HEK293 (cell line): Measurements from ENCODE around the gene DYNLT4.

ENCODE experiments used
- AEBP2 ChIP-seq: fragments of 450-650 bp; formaldehyde crosslinking; IDR thresholded peaks from 2 replicates; pipeline ENCODE4 v1.5.1; 2016; ENCODE audit warnings: missing biosample characterization, missing genetic modification characterization, borderline replicate concordance
- BCL11A ChIP-seq: fragments of 450-650 bp; formaldehyde crosslinking; IDR thresholded peaks from 2 replicates; pipeline ENCODE4 v1.5.1; 2016; ENCODE audit warnings: low read depth, missing biosample characterization, missing genetic modification characterization
- KLF9 ChIP-seq: fragments of 450-650 bp; formaldehyde crosslinking; IDR thresholded peaks from 2 replicates; pipeline ENCODE4 v1.5.1; 2016; ENCODE audit warnings: missing biosample characterization, missing genetic modification characterization, low read depth
- SCRT2 ChIP-seq: fragments of 450-650 bp; formaldehyde crosslinking; IDR thresholded peaks from 2 replicates; pipeline ENCODE4 v1.5.1; 2016; ENCODE audit warnings: missing biosample characterization, missing genetic modification characterization
- SETDB1 ChIP-seq: IDR thresholded peaks from one replicate; pipeline ENCODE4 v1.6.1; 2017; ENCODE audit warnings: mild to moderate bottlenecking, low read length, moderate library complexity, mixed read lengths; ENCODE audit not compliant: insufficient read length
- YY1 ChIP-seq: fragments of 450-650 bp; formaldehyde crosslinking; IDR thresholded peaks from 2 replicates; pipeline ENCODE4 v1.5.1; 2018; ENCODE audit warnings: missing biosample characterization, missing genetic modification characterization
- ZNF112 ChIP-seq: fragments of 450-650 bp; formaldehyde crosslinking; IDR thresholded peaks from 2 replicates; pipeline ENCODE4 v1.5.0; 2017; ENCODE audit warnings: missing biosample characterization, missing genetic modification characterization
- ZNF132 ChIP-seq: fragments of 450-650 bp; formaldehyde crosslinking; IDR thresholded peaks from 2 replicates; pipeline ENCODE4 v1.5.1; 2017; ENCODE audit warnings: missing biosample characterization, missing genetic modification characterization, borderline replicate concordance
- ZNF138 ChIP-seq: fragments of 450-650 bp; formaldehyde crosslinking; IDR thresholded peaks from 2 replicates; pipeline ENCODE4 v1.5.1; 2016; ENCODE audit warnings: missing biosample characterization, missing genetic modification characterization, borderline replicate concordance
- ZNF274 ChIP-seq, 2 experiments: fragments of 200-500 bp in 1 of 2; fragments of 450-650 bp in 1 of 2; sonication (Bioruptor generic) in 1 of 2; formaldehyde crosslinking in 1 of 2; IDR thresholded peaks; 2 replicates each; pipeline versions ENCODE4 v1.5.1 to v1.6.1; 2014 to 2016; ENCODE audit warnings: borderline replicate concordance in 1 of 2, inconsistent platforms in 1 of 2, low read length in 1 of 2, missing biosample characterization in 1 of 2, missing genetic modification characterization in 1 of 2
- ZNF366 ChIP-seq: fragments of 450-650 bp; formaldehyde crosslinking; conservative IDR thresholded peaks from 2 replicates; pipeline ENCODE4 v1.5.1; 2016; ENCODE audit warnings: missing biosample characterization, missing genetic modification characterization
- ZNF501 ChIP-seq: fragments of 450-650 bp; formaldehyde crosslinking; IDR thresholded peaks from 2 replicates; pipeline ENCODE4 v1.5.1; 2016; ENCODE audit warnings: missing biosample characterization, missing genetic modification characterization
- ZNF707 ChIP-seq: fragments of 450-650 bp; formaldehyde crosslinking; IDR thresholded peaks from 2 replicates; pipeline ENCODE4 v1.5.1; 2016; ENCODE audit warnings: missing biosample characterization, missing genetic modification characterization
- ZNF777 ChIP-seq: fragments of 450-650 bp; formaldehyde crosslinking; IDR thresholded peaks from 2 replicates; pipeline ENCODE4 v1.5.1; 2017; ENCODE audit warnings: missing biosample characterization, missing genetic modification characterization, borderline replicate concordance
- ZNF843 ChIP-seq: fragments of 450-650 bp; formaldehyde crosslinking; IDR thresholded peaks from 2 replicates; pipeline ENCODE4 v1.5.1; 2016; ENCODE audit warnings: missing biosample characterization, missing genetic modification characterization
- ZSCAN16 ChIP-seq: fragments of 450-650 bp; formaldehyde crosslinking; IDR thresholded peaks from 2 replicates; pipeline ENCODE4 v1.5.1; 2016; ENCODE audit warnings: missing biosample characterization, missing genetic modification characterization
- TF ChIP-seq, protein P1 (sequence below): fragments of 450-650 bp; formaldehyde crosslinking; optimal IDR thresholded peaks from 2 replicates; pipeline ENCODE3; 2016; ENCODE audit warnings: missing biosample characterization, mild to moderate bottlenecking, missing genetic modification characterization
- TF ChIP-seq, protein P2 (sequence below): fragments of 450-650 bp; formaldehyde crosslinking; IDR thresholded peaks from 2 replicates; pipeline ENCODE4 v1.5.1; 2016; ENCODE audit warnings: missing biosample characterization, missing genetic modification characterization
- TF ChIP-seq, protein P3 (sequence below): fragments of 450-650 bp; formaldehyde crosslinking; IDR thresholded peaks from 2 replicates; pipeline ENCODE4 v1.5.1; 2016; ENCODE audit warnings: missing biosample characterization, missing genetic modification characterization
- TF ChIP-seq, protein P4 (sequence below): fragments of 450-650 bp; formaldehyde crosslinking; IDR thresholded peaks from 2 replicates; pipeline ENCODE4 v1.5.1; 2016; ENCODE audit warnings: missing biosample characterization, missing genetic modification characterization
- TF ChIP-seq, protein P5 (sequence below): fragments of 450-650 bp; formaldehyde crosslinking; IDR thresholded peaks from 2 replicates; pipeline ENCODE4 v1.5.1; 2016; ENCODE audit warnings: missing biosample characterization, missing genetic modification characterization
- TF ChIP-seq, protein P6 (sequence below): fragments of 450-650 bp; formaldehyde crosslinking; IDR thresholded peaks from 2 replicates; pipeline ENCODE4 v1.5.1; 2016; ENCODE audit warnings: missing biosample characterization, missing genetic modification characterization, borderline replicate concordance

Gene DYNLT4

DNA sequence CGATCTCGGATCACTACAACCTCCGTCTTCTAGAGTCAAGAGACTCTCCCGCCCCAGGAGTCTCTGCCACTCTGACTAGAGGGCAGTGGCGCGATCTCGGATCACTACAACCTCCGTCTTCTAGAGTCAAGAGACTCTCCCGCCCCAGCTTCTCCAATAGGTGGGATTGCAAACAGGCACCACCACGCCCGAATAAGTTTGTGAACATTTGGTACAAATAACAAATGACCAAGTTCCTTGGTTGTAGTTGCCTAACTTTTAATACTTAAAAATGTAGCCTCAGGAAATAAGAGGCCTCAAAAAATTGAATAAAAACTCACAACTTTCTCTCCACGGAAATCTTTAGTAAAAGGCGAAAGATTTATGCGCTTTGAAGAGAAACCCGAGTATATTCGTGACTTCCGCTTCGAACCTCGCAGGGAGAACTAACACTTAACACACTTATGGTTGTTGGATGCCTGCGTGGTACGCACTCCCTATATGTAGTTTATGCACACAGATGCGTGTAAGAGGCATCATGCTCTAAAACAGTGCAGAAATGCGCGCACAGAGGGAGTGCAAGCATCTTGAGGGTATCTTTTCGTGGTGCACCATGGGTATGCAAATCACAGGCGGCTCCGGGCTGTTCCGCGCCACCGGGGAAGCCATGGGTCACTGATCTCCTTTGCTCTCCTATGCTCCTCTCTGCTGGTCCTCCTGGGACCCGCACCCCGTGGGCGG lies 12.6 kb upstream of the DYNLT4 start (continued):
- TF ChIP-seq, protein P1, sequence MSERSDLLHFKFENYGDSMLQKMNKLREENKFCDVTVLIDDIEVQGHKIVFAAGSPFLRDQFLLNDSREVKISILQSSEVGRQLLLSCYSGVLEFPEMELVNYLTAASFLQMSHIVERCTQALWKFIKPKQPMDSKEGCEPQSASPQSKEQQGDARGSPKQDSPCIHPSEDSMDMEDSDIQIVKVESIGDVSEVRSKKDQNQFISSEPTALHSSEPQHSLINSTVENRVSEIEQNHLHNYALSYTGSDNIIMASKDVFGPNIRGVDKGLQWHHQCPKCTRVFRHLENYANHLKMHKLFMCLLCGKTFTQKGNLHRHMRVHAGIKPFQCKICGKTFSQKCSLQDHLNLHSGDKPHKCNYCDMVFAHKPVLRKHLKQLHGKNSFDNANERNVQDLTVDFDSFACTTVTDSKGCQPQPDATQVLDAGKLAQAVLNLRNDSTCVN = peak; percentile 44
- TF ChIP-seq, protein P2, sequence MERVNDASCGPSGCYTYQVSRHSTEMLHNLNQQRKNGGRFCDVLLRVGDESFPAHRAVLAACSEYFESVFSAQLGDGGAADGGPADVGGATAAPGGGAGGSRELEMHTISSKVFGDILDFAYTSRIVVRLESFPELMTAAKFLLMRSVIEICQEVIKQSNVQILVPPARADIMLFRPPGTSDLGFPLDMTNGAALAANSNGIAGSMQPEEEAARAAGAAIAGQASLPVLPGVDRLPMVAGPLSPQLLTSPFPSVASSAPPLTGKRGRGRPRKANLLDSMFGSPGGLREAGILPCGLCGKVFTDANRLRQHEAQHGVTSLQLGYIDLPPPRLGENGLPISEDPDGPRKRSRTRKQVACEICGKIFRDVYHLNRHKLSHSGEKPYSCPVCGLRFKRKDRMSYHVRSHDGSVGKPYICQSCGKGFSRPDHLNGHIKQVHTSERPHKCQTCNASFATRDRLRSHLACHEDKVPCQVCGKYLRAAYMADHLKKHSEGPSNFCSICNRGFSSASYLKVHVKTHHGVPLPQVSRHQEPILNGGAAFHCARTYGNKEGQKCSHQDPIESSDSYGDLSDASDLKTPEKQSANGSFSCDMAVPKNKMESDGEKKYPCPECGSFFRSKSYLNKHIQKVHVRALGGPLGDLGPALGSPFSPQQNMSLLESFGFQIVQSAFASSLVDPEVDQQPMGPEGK (tag by site-specific recombination) = peak; percentile 34; the same call in 1 of the 2 replicates
- TF ChIP-seq AEBP2 (tag by site-specific recombination) (no peak), SETDB1 (no peak), SCRT2 (tag by site-specific recombination) (no peak), BCL11A (tag by site-specific recombination) (no peak), ZNF366 (tag by site-specific recombination) (peak; percentile 78), ZNF501 (0 out of 2 replicates have a peak, but pooled peaks have one; percentile 69), ZNF132 (tag by site-specific recombination) (no peak), ZNF112 (tag by site-specific recombination) (no peak), ZNF274 (IDR thresholded peaks at IDR 0.05; ENCODE audit: low read length) (no peak), ZNF274 (tag by site-specific recombination; IDR thresholded peaks at IDR 0.05; ENCODE audit: borderline replicate concordance) (no peak), ZNF138 (tag by site-specific recombination) (no peak), ZNF843 (peak; percentile 41; the same call in 1 of the 2 replicates), KLF9 (tag by site-specific recombination) (no peak), ZNF777 (tag by site-specific recombination) (no peak), ZSCAN16 (tag by site-specific recombination) (no peak), ZNF707 (tag by site-specific recombination) (no peak), YY1 (no peak; the same call in 1 of the 2 replicates)
- TF ChIP-seq, protein P3, sequence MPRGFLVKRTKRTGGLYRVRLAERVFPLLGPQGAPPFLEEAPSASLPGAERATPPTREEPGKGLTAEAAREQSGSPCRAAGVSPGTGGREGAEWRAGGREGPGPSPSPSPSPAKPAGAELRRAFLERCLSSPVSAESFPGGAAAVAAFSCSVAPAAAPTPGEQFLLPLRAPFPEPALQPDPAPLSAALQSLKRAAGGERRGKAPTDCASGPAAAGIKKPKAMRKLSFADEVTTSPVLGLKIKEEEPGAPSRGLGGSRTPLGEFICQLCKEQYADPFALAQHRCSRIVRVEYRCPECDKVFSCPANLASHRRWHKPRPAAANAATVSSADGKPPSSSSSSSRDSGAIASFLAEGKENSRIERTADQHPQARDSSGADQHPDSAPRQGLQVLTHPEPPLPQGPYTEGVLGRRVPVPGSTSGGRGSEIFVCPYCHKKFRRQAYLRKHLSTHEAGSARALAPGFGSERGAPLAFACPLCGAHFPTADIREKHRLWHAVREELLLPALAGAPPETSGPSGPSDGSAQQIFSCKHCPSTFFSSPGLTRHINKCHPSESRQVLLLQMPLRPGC = no peak
- TF ChIP-seq, protein P4, sequence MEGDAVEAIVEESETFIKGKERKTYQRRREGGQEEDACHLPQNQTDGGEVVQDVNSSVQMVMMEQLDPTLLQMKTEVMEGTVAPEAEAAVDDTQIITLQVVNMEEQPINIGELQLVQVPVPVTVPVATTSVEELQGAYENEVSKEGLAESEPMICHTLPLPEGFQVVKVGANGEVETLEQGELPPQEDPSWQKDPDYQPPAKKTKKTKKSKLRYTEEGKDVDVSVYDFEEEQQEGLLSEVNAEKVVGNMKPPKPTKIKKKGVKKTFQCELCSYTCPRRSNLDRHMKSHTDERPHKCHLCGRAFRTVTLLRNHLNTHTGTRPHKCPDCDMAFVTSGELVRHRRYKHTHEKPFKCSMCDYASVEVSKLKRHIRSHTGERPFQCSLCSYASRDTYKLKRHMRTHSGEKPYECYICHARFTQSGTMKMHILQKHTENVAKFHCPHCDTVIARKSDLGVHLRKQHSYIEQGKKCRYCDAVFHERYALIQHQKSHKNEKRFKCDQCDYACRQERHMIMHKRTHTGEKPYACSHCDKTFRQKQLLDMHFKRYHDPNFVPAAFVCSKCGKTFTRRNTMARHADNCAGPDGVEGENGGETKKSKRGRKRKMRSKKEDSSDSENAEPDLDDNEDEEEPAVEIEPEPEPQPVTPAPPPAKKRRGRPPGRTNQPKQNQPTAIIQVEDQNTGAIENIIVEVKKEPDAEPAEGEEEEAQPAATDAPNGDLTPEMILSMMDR (tag by site-specific recombination) = no peak
- TF ChIP-seq, protein P5, sequence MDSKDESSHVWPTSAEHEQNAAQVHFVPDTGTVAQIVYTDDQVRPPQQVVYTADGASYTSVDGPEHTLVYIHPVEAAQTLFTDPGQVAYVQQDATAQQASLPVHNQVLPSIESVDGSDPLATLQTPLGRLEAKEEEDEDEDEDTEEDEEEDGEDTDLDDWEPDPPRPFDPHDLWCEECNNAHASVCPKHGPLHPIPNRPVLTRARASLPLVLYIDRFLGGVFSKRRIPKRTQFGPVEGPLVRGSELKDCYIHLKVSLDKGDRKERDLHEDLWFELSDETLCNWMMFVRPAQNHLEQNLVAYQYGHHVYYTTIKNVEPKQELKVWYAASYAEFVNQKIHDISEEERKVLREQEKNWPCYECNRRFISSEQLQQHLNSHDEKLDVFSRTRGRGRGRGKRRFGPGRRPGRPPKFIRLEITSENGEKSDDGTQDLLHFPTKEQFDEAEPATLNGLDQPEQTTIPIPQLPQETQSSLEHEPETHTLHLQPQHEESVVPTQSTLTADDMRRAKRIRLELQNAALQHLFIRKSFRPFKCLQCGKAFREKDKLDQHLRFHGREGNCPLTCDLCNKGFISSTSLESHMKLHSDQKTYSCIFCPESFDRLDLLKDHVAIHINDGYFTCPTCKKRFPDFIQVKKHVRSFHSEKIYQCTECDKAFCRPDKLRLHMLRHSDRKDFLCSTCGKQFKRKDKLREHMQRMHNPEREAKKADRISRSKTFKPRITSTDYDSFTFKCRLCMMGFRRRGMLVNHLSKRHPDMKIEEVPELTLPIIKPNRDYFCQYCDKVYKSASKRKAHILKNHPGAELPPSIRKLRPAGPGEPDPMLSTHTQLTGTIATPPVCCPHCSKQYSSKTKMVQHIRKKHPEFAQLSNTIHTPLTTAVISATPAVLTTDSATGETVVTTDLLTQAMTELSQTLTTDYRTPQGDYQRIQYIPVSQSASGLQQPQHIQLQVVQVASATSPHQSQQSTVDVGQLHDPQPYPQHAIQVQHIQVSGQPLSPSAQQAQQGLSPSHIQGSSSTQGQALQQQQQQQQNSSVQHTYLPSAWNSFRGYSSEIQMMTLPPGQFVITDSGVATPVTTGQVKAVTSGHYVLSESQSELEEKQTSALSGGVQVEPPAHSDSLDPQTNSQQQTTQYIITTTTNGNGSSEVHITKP (tag by site-specific recombination) = no peak; the same call in 1 of the 2 replicates
- TF ChIP-seq, protein P6, sequence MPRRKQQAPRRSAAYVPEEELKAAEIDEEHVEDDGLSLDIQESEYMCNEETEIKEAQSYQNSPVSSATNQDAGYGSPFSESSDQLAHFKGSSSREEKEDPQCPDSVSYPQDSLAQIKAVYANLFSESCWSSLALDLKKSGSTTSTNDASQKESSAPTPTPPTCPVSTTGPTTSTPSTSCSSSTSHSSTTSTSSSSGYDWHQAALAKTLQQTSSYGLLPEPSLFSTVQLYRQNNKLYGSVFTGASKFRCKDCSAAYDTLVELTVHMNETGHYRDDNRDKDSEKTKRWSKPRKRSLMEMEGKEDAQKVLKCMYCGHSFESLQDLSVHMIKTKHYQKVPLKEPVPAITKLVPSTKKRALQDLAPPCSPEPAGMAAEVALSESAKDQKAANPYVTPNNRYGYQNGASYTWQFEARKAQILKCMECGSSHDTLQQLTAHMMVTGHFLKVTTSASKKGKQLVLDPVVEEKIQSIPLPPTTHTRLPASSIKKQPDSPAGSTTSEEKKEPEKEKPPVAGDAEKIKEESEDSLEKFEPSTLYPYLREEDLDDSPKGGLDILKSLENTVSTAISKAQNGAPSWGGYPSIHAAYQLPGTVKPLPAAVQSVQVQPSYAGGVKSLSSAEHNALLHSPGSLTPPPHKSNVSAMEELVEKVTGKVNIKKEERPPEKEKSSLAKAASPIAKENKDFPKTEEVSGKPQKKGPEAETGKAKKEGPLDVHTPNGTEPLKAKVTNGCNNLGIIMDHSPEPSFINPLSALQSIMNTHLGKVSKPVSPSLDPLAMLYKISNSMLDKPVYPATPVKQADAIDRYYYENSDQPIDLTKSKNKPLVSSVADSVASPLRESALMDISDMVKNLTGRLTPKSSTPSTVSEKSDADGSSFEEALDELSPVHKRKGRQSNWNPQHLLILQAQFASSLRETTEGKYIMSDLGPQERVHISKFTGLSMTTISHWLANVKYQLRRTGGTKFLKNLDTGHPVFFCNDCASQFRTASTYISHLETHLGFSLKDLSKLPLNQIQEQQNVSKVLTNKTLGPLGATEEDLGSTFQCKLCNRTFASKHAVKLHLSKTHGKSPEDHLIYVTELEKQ (tag by site-specific recombination) = no peak
